ENCODE data around the gene RFX7.

RFX7 gene

GRCh38 chr15:56126409-56126808 lies 117.3 kb downstream of the RFX7 start:
- no peak for DNase-seq (ENCODE audit: low spot score)

GRCh38 chr15:56124391-56124790 lies 119.3 kb downstream of the RFX7 start:
- DNase-seq (ENCODE audit: low spot score): no peak

GRCh38 chr15:56105855-56106254 lies 137.8 kb downstream of the RFX7 start:
- no peak for DNase-seq (ENCODE audit: low spot score)

GRCh38 chr15:56102441-56102840 lies 141.2 kb downstream of the RFX7 start:
- no peak for DNase-seq (ENCODE audit: low spot score)

- no peak for DNase-seq (ENCODE audit: low spot score)
Observed at GRCh38 chr15:56099311-56099710, 144.4 kb downstream of the RFX7 start.

GRCh38 chr15:56098195-56098863 lies 145.3 kb downstream of the RFX7 start:
- no peak for DNase-seq (ENCODE audit: low spot score)

- no peak for DNase-seq (ENCODE audit: low spot score)
Observed at GRCh38 chr15:56095406-56095805, 148.3 kb downstream of the RFX7 start.

- no peak for DNase-seq (ENCODE audit: low spot score)
Observed at GRCh38 chr15:56094171-56094570, 149.5 kb downstream of the RFX7 start.

- no peak for DNase-seq (ENCODE audit: low spot score)
Observed at GRCh38 chr15:56088389-56088788, 155.3 kb downstream of the RFX7 start.

GRCh38 chr15:56086566-56086965 lies 157.1 kb downstream of the RFX7 start:
- no peak for DNase-seq (ENCODE audit: low spot score)

GRCh38 chr15:56082263-56082761 lies 161.4 kb downstream of the RFX7 start:
- no peak for DNase-seq (ENCODE audit: low spot score)

- DNase-seq (ENCODE audit: low spot score): no peak
Observed at GRCh38 chr15:56077081-56077480, 166.6 kb downstream of the RFX7 start.

- no peak for DNase-seq (ENCODE audit: low spot score)
Observed at GRCh38 chr15:56076640-56077039, 167.0 kb downstream of the RFX7 start.

- no peak for DNase-seq (ENCODE audit: low spot score)
Observed at GRCh38 chr15:56074481-56075265, 169.0 kb downstream of the RFX7 start.

- no peak for DNase-seq (ENCODE audit: low spot score)
Observed at GRCh38 chr15:56064152-56064551, 179.5 kb downstream of the RFX7 start.

- no peak for DNase-seq (ENCODE audit: low spot score)
Observed at GRCh38 chr15:56059716-56060115, 184.0 kb downstream of the RFX7 start.

- peak; percentile 42 for DNase-seq (ENCODE audit: low spot score)
Observed at GRCh38 chr15:56058986-56059385, 184.7 kb downstream of the RFX7 start.

- no peak for DNase-seq (ENCODE audit: low spot score)
Observed at GRCh38 chr15:56056626-56057025, 187.1 kb downstream of the RFX7 start.

- no peak for DNase-seq (ENCODE audit: low spot score)
Observed at GRCh38 chr15:56053046-56053400, 190.7 kb downstream of the RFX7 start.

- DNase-seq (ENCODE audit: low spot score): peak; percentile 61
Observed at GRCh38 chr15:56052395-56053045, 191.2 kb downstream of the RFX7 start.

- DNase-seq (ENCODE audit: low spot score): no peak
Observed at GRCh38 chr15:56051676-56052075, 192.0 kb downstream of the RFX7 start.

GRCh38 chr15:56049577-56049976 lies 194.1 kb downstream of the RFX7 start:
- no peak for DNase-seq (ENCODE audit: low spot score)

- DNase-seq (ENCODE audit: low spot score): no peak
Observed at GRCh38 chr15:56047354-56047753, 196.3 kb downstream of the RFX7 start.

Measured in kidney capillary endothelial cell (primary cell).